OCI-LY1 (cell line): ENCODE measurements around the gene SLC11A1.

Source experiments
- H2AFZ ChIP-seq: fragments of 200-600 bp; sonication (generic), shearing (Covaris generic); 2 replicates; pipeline ENCODE4 v1.6.0; 2014; ENCODE audit warnings: antibody characterized with exemption, mild to moderate bottlenecking, low read length
- H3F3A ChIP-seq: fragments of 200-600 bp; sonication (generic), shearing (Covaris generic); 2 replicates; pipeline ENCODE4 v1.6.0; 2014; ENCODE audit warnings: mild to moderate bottlenecking, antibody characterized with exemption, low read length, moderate library complexity; ENCODE audit not compliant: insufficient read depth
- H3K27ac ChIP-seq: fragments of 200-600 bp; sonication (generic); 2 replicates; pipeline ENCODE4 v1.5.1; 2014; ENCODE audit warnings: low read length, mixed run types, mild to moderate bottlenecking, low read depth; ENCODE audit not compliant: poor library complexity, severe bottlenecking
- H3K27me3 ChIP-seq: fragments of 200-600 bp; sonication (generic); 2 replicates; pipeline ENCODE4 v1.6.0; 2014; ENCODE audit warnings: antibody characterized with exemption, mild to moderate bottlenecking, low read length, moderate library complexity; ENCODE audit not compliant: insufficient read depth
- H3K36me3 ChIP-seq: fragments of 200-600 bp; sonication (generic); 2 replicates; pipeline ENCODE4 v1.6.1; 2014; ENCODE audit warnings: mild to moderate bottlenecking, antibody characterized with exemption, low read length, moderate library complexity, mixed read lengths; ENCODE audit not compliant: insufficient read depth
- H3K4me1 ChIP-seq: fragments of 200-600 bp; sonication (generic); 2 replicates; pipeline ENCODE4 v1.5.1; 2014; ENCODE audit warnings: mild to moderate bottlenecking, low read length, moderate library complexity; ENCODE audit not compliant: insufficient read depth, severe bottlenecking
- H3K4me2 ChIP-seq: fragments of 200-600 bp; sonication (generic), shearing (Covaris generic); 2 replicates; pipeline ENCODE4 v1.6.1; 2014; ENCODE audit warnings: low read length
- H3K4me3 ChIP-seq: fragments of 200-600 bp; sonication (generic); 2 replicates; pipeline ENCODE4 v1.5.1; 2014; ENCODE audit warnings: low read length, low read depth, mild to moderate bottlenecking, mixed read lengths; ENCODE audit not compliant: poor library complexity, severe bottlenecking
- H3K79me2 ChIP-seq: fragments of 200-600 bp; shearing (Covaris generic); 2 replicates; pipeline ENCODE4 v1.6.1; 2016; ENCODE audit warnings: mixed run types, low read length, mixed read lengths; ENCODE audit not compliant: insufficient read depth
- H3K9ac ChIP-seq: fragments of 200-600 bp; sonication (generic), shearing (Covaris generic); 2 replicates; pipeline ENCODE4 v1.6.1; 2014; ENCODE audit warnings: mild to moderate bottlenecking, low read length, mixed read lengths
- H3K9me2 ChIP-seq: fragments of 200-600 bp; sonication (generic), shearing (Covaris generic); 2 replicates; pipeline ENCODE4 v1.6.1; 2014; ENCODE audit warnings: low read depth, mild to moderate bottlenecking, low read length, mixed read lengths
- H3K9me3 ChIP-seq: fragments of 200-600 bp; shearing (Covaris generic); 2 replicates; pipeline ENCODE4 v1.6.1; 2014; ENCODE audit warnings: low read length, mixed read lengths
- H4K20me1 ChIP-seq: fragments of 200-600 bp; sonication (generic), shearing (Covaris generic); 2 replicates; pipeline ENCODE4 v1.6.0; 2016; ENCODE audit warnings: mild to moderate bottlenecking, low read length; ENCODE audit not compliant: insufficient read depth
- CTCF ChIP-seq: fragments of 200-600 bp; sonication (generic), shearing (Covaris generic); IDR thresholded peaks from 2 replicates; pipeline ENCODE4 v1.5.1; 2017; ENCODE audit warnings: mild to moderate bottlenecking, antibody characterized with exemption, low read length, moderate library complexity, mixed read lengths
- EZH2 ChIP-seq: fragments of 200-600 bp; sonication (generic), shearing (Covaris generic); IDR thresholded peaks from 2 replicates; pipeline ENCODE4 v1.8.0; 2017; ENCODE audit warnings: borderline replicate concordance, mixed run types, mild to moderate bottlenecking, antibody characterized with exemption, low read length, moderate library complexity, mixed read lengths

SLC11A1 gene

GRCh38 chr2:218360453-218360852, 21.6 kb upstream of the SLC11A1 start:
- Histone ChIP-seq H3K4me3 (no peak overlapping the region), H3F3A (no peaks in the 10 kb centered on the region), H3K36me3 (no peaks in the 10 kb centered on the region), H2AFZ (no peak overlapping the region), H3K27ac (no peak overlapping the region), H3K9ac (no peak overlapping the region), H3K9me2 (no peaks in the 10 kb centered on the region), H3K4me2 (no peak overlapping the region), H4K20me1 (no peaks in the 10 kb centered on the region), H3K79me2 (no peaks in the 10 kb centered on the region), H3K9me3 (no peaks in the 10 kb centered on the region), H3K4me1 (no peaks in the 10 kb centered on the region), H3K27me3 (peaks cover 12% of the 10 kb centered on the region; the same call in 1 of the 2 replicates)
- TF ChIP-seq EZH2: no peak
- TF ChIP-seq CTCF: no peak

- Histone ChIP-seq H3F3A (no peaks in the 10 kb centered on the region), H4K20me1 (no peaks in the 10 kb centered on the region), H3K4me3 (no peak overlapping the region), H3K4me2 (no peak overlapping the region), H3K9me2 (no peaks in the 10 kb centered on the region), H2AFZ (no peak overlapping the region), H3K9ac (no peak overlapping the region), H3K27me3 (peaks cover 21% of the 10 kb centered on the region; the same call in 1 of the 2 replicates), H3K27ac (no peak overlapping the region), H3K4me1 (peaks cover 3% of the 10 kb centered on the region), H3K36me3 (no peaks in the 10 kb centered on the region; the same call in 1 of the 2 replicates), H3K79me2 (no peaks in the 10 kb centered on the region), H3K9me3 (no peaks in the 10 kb centered on the region)
- no peak for TF ChIP-seq CTCF
- no peak for TF ChIP-seq EZH2
Measured at GRCh38 chr2:218362606-218363005, 19.5 kb upstream of the SLC11A1 start.

- Histone ChIP-seq H3K9ac (no peak overlapping the region), H3K9me2 (no peaks in the 10 kb centered on the region), H3K4me2 (no peak overlapping the region), H3K4me3 (no peak overlapping the region), H4K20me1 (no peaks in the 10 kb centered on the region), H3K36me3 (no peaks in the 10 kb centered on the region; the same call in 1 of the 2 replicates), H3K79me2 (no peaks in the 10 kb centered on the region), H3K27me3 (peaks cover 21% of the 10 kb centered on the region; the same call in 1 of the 2 replicates), H2AFZ (no peak overlapping the region), H3K27ac (no peak overlapping the region), H3F3A (no peaks in the 10 kb centered on the region), H3K9me3 (no peaks in the 10 kb centered on the region), H3K4me1 (peaks cover 10% of the 10 kb centered on the region)
- no peak for TF ChIP-seq CTCF
- no peak for TF ChIP-seq EZH2
Measured at GRCh38 chr2:218363736-218364135, 18.3 kb upstream of the SLC11A1 start.
